Neuronal stem cell (in vitro differentiated cells): ENCODE results near the gene TBPL1.

ENCODE experiments used
- DNase-seq: peaks from one replicate; pipeline ENCODE4 v3.0.0-alpha.2; 2013; ENCODE audit warnings: low spot score
- H2AFZ ChIP-seq: one replicate; pipeline ENCODE4 v1.6.1; 2013; ENCODE audit warnings: mild to moderate bottlenecking, low read length, inconsistent platforms
- H2AK5ac ChIP-seq: 2 replicates; pipeline ENCODE4 v1.6.1; 2013; ENCODE audit warnings: low read depth, mild to moderate bottlenecking, inconsistent platforms, low read length, moderate library complexity, mixed read lengths
- H2BK120ac ChIP-seq: 2 replicates; pipeline ENCODE4 v1.6.1; 2013; ENCODE audit warnings: low read depth, mild to moderate bottlenecking, inconsistent platforms, low read length, moderate library complexity, mixed read lengths
- H2BK12ac ChIP-seq: one replicate; pipeline ENCODE4 v1.6.1; 2013; ENCODE audit warnings: low read length, inconsistent platforms
- H2BK15ac ChIP-seq: 2 replicates; pipeline ENCODE4 v1.6.1; 2013; ENCODE audit warnings: mild to moderate bottlenecking, low read length, inconsistent platforms, mixed read lengths
- H2BK5ac ChIP-seq: one replicate; pipeline ENCODE4 v1.6.1; 2013; ENCODE audit warnings: inconsistent platforms, mild to moderate bottlenecking, low read length, moderate library complexity
- H3K14ac ChIP-seq: one replicate; pipeline ENCODE4 v1.6.1; 2013; ENCODE audit warnings: low read length, inconsistent platforms
- H3K18ac ChIP-seq: 2 replicates; pipeline ENCODE4 v1.6.1; 2013; ENCODE audit warnings: low read length, inconsistent platforms
- H3K23ac ChIP-seq: 2 replicates; pipeline ENCODE4 v1.6.1; 2013; ENCODE audit warnings: low read depth, mild to moderate bottlenecking, mixed read lengths, low read length, inconsistent platforms; ENCODE audit not compliant: poor library complexity
- H3K27ac ChIP-seq: replicated peaks from 3 replicates; pipeline ENCODE4 v1.5.1; 2013; ENCODE audit warnings: low read length, inconsistent platforms
- H3K27me3 ChIP-seq, 3 experiments: 2 replicates each; pipeline ENCODE4 v1.6.1; 2013; ENCODE audit warnings: low read length in 3 of 3, mild to moderate bottlenecking in 2 of 3, inconsistent platforms in 1 of 3, low read depth in 1 of 3, mixed read lengths in 1 of 3, moderate library complexity in 1 of 3; ENCODE audit not compliant: control insufficient read depth in 3 of 3, insufficient read depth in 3 of 3
- H3K36me3 ChIP-seq, 2 donors: replicated peaks in 1 of 2; 2 replicates each; pipeline ENCODE4 v1.6.1; 2013; ENCODE audit warnings: low read length in 2 of 2; ENCODE audit not compliant: control insufficient read depth in 2 of 2, insufficient read depth in 2 of 2
- H3K4ac ChIP-seq: 2 replicates; pipeline ENCODE4 v1.6.1; 2013; ENCODE audit warnings: inconsistent platforms, mild to moderate bottlenecking, low read length, moderate library complexity
- H3K4me1 ChIP-seq, 2 donors: 1 replicate in 1 of 2; 2 replicates in 1 of 2; pipeline ENCODE4 v1.6.1; 2013; ENCODE audit warnings: low read length in 2 of 2, low read depth in 1 of 2; ENCODE audit not compliant: control insufficient read depth in 2 of 2, insufficient read depth in 1 of 2
- H3K4me2 ChIP-seq: one replicate; pipeline ENCODE4 v1.6.1; 2013; ENCODE audit warnings: mild to moderate bottlenecking, low read length, inconsistent platforms; ENCODE audit not compliant: insufficient read depth, poor library complexity, severe bottlenecking
- H3K4me3 ChIP-seq, 2 donors: 2 replicates each; pipeline ENCODE4 v1.5.1; 2013; ENCODE audit warnings: low read length in 2 of 2, mild to moderate bottlenecking in 2 of 2, inconsistent platforms in 1 of 2, moderate library complexity in 1 of 2
- H3K79me1 ChIP-seq: one replicate; pipeline ENCODE4 v1.6.1; 2013; ENCODE audit warnings: low read depth, mild to moderate bottlenecking, inconsistent platforms, low read length, moderate library complexity
- H3K9ac ChIP-seq: one replicate; pipeline ENCODE4 v1.6.1; 2013; ENCODE audit warnings: mild to moderate bottlenecking, low read depth, low read length, inconsistent platforms; ENCODE audit not compliant: poor library complexity
- H3K9me3 ChIP-seq, 2 donors: replicated peaks in 1 of 2; 2 replicates each; pipeline versions ENCODE3 to v1.6.1; 2013; ENCODE audit warnings: low read length in 2 of 2, mild to moderate bottlenecking in 2 of 2, inconsistent platforms in 1 of 2, low read depth in 1 of 2, mixed read lengths in 1 of 2, moderate library complexity in 1 of 2; ENCODE audit not compliant: control insufficient read depth in 2 of 2, insufficient read depth in 1 of 2
- H4K8ac ChIP-seq: one replicate; pipeline ENCODE4 v1.6.1; 2013; ENCODE audit warnings: low read depth, mild to moderate bottlenecking, inconsistent platforms, low read length, moderate library complexity
- H4K91ac ChIP-seq: one replicate; pipeline ENCODE4 v1.6.1; 2013; ENCODE audit warnings: low read length, low read depth, mild to moderate bottlenecking, inconsistent platforms; ENCODE audit not compliant: poor library complexity
- WGBS, 2 donors: extraction: QIAGEN DNeasy Blood & Tissue Kit; methylation state at CpG; one replicate each; pipeline ENCODE4 v1.1.7; 2013; ENCODE audit warnings: missing lambda C conversion rate in 2 of 2, mixed read lengths in 1 of 2; ENCODE audit not compliant: insufficient read length in 2 of 2, insufficient replicate concordance in 1 of 2; ENCODE audit errors: extremely low coverage in 2 of 2; 5-methylcytosine and 5-hydroxymethylcytosine counted together

Gene TBPL1

DNA sequence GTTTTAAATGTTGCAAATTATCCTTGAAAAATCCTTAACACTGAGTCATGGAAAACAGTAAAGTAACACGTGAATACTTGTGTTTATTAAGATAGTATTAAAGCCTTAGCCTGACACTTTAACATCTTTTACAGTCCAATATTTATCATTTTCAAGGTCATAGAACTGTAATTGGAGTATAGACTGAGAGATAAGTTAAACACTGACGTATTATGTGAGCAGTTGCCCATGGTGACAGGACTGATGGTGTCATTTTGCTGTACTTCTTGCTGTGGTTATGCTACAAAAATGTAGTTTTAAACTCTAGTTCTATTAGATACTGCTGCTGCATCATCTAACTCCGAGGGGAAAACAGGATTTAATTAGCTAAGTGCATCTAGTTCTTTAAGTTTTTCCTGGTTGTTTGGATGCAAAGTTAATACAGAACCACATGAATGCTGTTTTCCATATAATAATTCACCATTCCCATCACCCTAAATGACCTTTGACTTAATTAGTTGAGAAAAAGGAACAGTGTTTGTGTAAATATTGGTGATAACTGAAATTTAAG lies 61.6 kb downstream of the TBPL1 start:
- no peak overlapping the region for H2BK120ac ChIP-seq
- H3K18ac ChIP-seq = no peak overlapping the region
- DNase-seq = no peak
- no peaks in the 10 kb centered on the region for H3K9me3 ChIP-seq
- peaks cover 0 to 4% of the 10 kb centered on the region in 2 donors for H3K36me3 ChIP-seq
- H3K79me1 ChIP-seq = no peaks in the 10 kb centered on the region
- H3K4me2 ChIP-seq = no peak overlapping the region
- H2AFZ ChIP-seq = no peak overlapping the region
- WGBS, 2 donors = no CpG with 5 or more reads among the region's 3 CpGs
- H4K8ac ChIP-seq = no peak overlapping the region
- H3K4me3 ChIP-seq = no peak overlapping the region
- H2AK5ac ChIP-seq = no peak overlapping the region
- H2BK15ac ChIP-seq = no peak overlapping the region
- H3K27me3 ChIP-seq = no peaks in the 10 kb centered on the region
- no peak overlapping the region for H4K91ac ChIP-seq
- no peaks in the 10 kb centered on the region for H3K4me1 ChIP-seq
- H3K4ac ChIP-seq = no peak overlapping the region
- H2BK5ac ChIP-seq = no peak overlapping the region
- H2BK12ac ChIP-seq = no peak overlapping the region
- no peak overlapping the region for H3K27ac ChIP-seq
- H3K23ac ChIP-seq = no peak overlapping the region
- no peak overlapping the region for H3K14ac ChIP-seq
- no peak overlapping the region for H3K9ac ChIP-seq

GRCh38 chr6:134015719-134016557 lies 62.9 kb downstream of the TBPL1 start:
- Histone ChIP-seq H2BK15ac (no peak overlapping the region), H3K4me3 (no peak overlapping the region), H3K4me1 (no peaks in the 10 kb centered on the region), H2AFZ (no peak overlapping the region), H2AK5ac (no peak overlapping the region), H3K27ac (no peak overlapping the region), H3K14ac (no peak overlapping the region), H3K23ac (no peak overlapping the region), H2BK12ac (no peak overlapping the region), H3K27me3 (no peaks in the 10 kb centered on the region), H3K4ac (no peak overlapping the region), H3K36me3 (peaks cover 0 to 4% of the 10 kb centered on the region in 2 donors), H3K9me3 (no peaks in the 10 kb centered on the region), H3K4me2 (no peak overlapping the region), H2BK5ac (no peak overlapping the region), H2BK120ac (no peak overlapping the region), H3K9ac (no peak overlapping the region), H3K18ac (no peak overlapping the region), H3K79me1 (no peaks in the 10 kb centered on the region), H4K91ac (no peak overlapping the region), H4K8ac (no peak overlapping the region)
- WGBS, 2 donors = no CpG with 5 or more reads among the region's 5 CpGs
- DNase-seq = no peak

DNA sequence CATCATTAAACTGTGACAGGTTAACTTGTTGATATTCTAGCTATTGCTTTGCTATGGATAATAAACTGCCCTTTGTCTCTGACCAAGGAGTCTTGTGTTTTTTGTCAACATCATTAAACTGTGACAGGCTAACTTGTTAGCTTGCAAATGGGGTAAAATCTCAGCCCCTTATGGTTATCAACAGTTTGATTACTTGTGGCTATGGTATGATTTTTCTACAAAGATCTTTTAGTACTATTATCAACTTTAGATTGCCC lies 63.5 kb downstream of the TBPL1 start:
- H3K36me3 ChIP-seq = peaks cover 0 to 4% of the 10 kb centered on the region in 2 donors
- H3K14ac ChIP-seq = no peak overlapping the region
- no peak overlapping the region for H4K91ac ChIP-seq
- H2AK5ac ChIP-seq = no peak overlapping the region
- H4K8ac ChIP-seq = no peak overlapping the region
- no peak overlapping the region for H3K4me3 ChIP-seq
- no peak overlapping the region for H2AFZ ChIP-seq
- no peak overlapping the region for H3K9ac ChIP-seq
- H3K27ac ChIP-seq = no peak overlapping the region
- H2BK12ac ChIP-seq = no peak overlapping the region
- no peak for DNase-seq
- no peaks in the 10 kb centered on the region for H3K9me3 ChIP-seq
- no peaks in the 10 kb centered on the region for H3K4me1 ChIP-seq
- H3K4me2 ChIP-seq = no peak overlapping the region
- no peak overlapping the region for H3K18ac ChIP-seq
- H3K27me3 ChIP-seq = no peaks in the 10 kb centered on the region
- H2BK120ac ChIP-seq = no peak overlapping the region
- H3K4ac ChIP-seq = no peak overlapping the region
- no peaks in the 10 kb centered on the region for H3K79me1 ChIP-seq
- H3K23ac ChIP-seq = no peak overlapping the region
- no peak overlapping the region for H2BK5ac ChIP-seq
- H2BK15ac ChIP-seq = no peak overlapping the region

GRCh38 chr6:134020071-134020470 lies 67.0 kb downstream of the TBPL1 start:
- H3K18ac ChIP-seq = no peak overlapping the region
- no peak overlapping the region for H2AFZ ChIP-seq
- no peak overlapping the region for H3K4ac ChIP-seq
- H3K9me3 ChIP-seq = no peaks in the 10 kb centered on the region
- WGBS, 2 donors = no CpG with 5 or more reads among the region's 1 CpG
- no peak overlapping the region for H3K14ac ChIP-seq
- H3K4me3 ChIP-seq = no peak overlapping the region
- no peak overlapping the region for H2BK15ac ChIP-seq
- no peak overlapping the region for H2AK5ac ChIP-seq
- H3K4me1 ChIP-seq = no peaks in the 10 kb centered on the region
- H2BK12ac ChIP-seq = no peak overlapping the region
- H3K23ac ChIP-seq = no peak overlapping the region
- no peak overlapping the region for H2BK120ac ChIP-seq
- H3K4me2 ChIP-seq = no peak overlapping the region
- no peak overlapping the region for H3K27ac ChIP-seq
- H4K91ac ChIP-seq = no peak overlapping the region
- no peak overlapping the region for H2BK5ac ChIP-seq
- no peaks in the 10 kb centered on the region for H3K27me3 ChIP-seq
- H3K79me1 ChIP-seq = no peaks in the 10 kb centered on the region
- DNase-seq = no peak
- H4K8ac ChIP-seq = no peak overlapping the region
- peaks cover 0 to 8% of the 10 kb centered on the region in 2 donors for H3K36me3 ChIP-seq
- no peak overlapping the region for H3K9ac ChIP-seq
